ENCODE data around the gene HS3ST3B1.

HS3ST3B1 gene

DNA sequence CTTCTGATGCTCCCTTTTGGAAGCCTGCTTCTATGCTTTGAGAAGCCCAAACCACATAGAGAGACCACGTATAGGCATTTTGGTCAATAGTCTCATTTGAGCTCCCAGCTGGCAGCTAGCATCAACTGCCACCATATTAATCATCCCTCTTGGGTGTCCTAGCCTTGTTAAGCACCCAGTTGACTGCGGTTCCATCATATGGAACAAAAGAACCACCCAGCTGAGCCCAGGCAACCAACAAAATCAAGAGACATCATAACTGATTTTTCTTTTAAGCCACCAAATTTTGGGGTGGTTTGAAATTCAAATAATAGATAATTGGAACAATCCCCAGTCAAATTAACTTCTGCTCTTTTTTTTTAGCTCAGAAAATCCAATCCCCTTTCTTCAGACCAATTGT, 53.9 kb downstream of the HS3ST3B1 start:
- DNase-seq (ENCODE audit: low spot score): no peak

DNA sequence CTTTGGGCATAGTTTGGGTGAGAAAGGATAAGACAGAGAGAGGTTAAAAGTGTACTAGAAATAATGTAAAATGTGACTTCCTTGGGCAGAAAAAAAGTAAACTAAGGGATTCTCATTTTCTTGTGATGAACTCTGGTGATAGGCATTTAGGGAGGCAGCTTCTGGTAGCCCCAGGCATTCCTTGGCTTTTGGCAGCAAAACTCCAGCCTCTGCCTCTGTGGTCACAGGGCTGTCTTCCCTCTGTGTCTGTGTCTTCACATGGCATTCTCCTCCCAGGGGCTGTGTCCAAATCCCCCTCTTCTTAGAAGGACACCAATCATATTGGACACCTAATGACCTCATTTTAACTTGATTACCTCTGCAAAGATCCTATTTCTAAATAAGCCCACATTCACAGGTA, 54.7 kb downstream of the HS3ST3B1 start:
- no peak for DNase-seq (ENCODE audit: low spot score)

DNA sequence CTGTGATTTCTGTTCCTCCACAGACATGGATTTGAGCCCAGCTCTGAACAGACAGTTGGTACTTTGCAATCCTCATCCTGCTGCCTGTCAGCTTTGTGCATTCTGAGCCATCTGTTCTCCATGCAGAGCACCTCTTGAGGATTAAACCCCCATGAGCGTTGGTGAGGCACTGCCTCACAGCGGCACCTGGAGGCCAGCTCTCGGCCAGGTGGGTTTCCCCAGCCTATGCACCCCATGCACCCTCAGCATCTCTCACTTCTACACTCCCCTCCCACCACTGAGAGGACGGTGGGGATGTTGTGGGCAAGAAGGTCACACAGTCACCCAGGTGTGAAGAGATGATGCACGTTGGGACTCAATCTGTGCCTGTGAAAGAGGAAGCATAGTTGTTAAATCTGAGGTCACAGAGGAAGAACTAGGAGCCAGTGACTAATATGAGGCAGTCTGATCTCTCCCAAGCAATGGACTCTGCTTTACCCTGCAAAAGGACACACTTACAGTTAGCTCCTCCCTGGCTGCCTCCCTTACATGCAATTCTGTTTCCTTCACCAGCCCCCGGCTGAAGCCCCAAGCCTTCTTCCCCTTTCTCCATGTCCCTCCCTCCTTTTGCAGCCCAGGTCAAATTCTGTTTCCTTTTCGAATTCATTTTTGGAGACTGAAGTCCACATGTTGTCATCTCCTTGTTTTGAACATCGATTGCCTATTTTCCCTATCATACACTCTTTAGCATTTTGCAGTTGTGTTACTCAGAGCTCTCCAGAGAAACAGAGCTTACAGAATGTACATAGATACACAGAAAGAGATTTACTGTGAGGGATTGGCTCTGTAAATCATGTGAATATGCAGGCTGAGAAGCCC, 58.5 kb downstream of the HS3ST3B1 start:
- no peak for DNase-seq (ENCODE audit: low spot score)

DNA sequence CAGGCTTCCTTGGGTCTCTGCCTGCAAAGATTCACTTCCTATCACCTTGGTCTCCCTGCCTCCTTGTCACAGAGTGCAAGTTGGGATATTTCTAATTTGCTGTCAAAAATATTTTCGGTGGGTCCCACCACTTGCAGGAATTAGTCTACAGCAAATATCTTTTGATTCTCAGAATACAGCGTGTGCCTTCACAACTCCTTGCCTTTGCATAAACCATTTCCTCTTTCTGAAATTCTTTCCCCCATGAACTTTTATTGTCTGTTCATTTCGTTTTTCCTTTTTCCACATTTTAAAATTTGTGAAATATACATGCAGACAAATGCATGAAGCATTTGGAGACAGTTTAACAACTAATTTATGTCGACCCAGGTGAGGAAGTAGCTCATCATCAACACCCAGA, 60.0 kb downstream of the HS3ST3B1 start:
- DNase-seq (ENCODE audit: low spot score): no peak

GRCh38 chr17:14361470-14361869, 60.6 kb downstream of the HS3ST3B1 start:
- no peak for DNase-seq (ENCODE audit: low spot score)

GRCh38 chr17:14361945-14362508, 61.1 kb downstream of the HS3ST3B1 start:
- DNase-seq (ENCODE audit: low spot score): no peak

- DNase-seq (ENCODE audit: low spot score): no peak
These were observed 65.3 kb downstream of the HS3ST3B1 start for GRCh38 chr17:14366199-14366598.

DNA sequence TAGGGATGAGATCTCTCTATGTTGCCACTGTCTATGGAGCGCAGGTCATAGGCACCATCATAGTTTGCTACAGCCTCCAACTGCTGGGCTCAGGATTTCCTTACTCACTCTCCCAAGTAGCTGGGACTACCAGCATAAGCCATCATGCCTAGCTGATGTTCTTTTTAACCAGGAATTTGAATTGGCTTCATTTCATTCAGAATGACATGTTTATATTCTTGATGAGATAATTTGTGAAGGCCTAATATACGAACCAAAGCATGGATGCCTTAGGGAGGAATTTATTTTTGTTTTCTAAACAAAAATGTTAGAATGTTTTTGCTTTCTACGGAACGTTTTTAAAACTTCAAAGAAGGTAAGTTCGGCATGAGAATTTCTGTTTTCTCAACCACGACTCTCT, 71.6 kb downstream of the HS3ST3B1 start:
- no peak for DNase-seq (ENCODE audit: low spot score)

DNA sequence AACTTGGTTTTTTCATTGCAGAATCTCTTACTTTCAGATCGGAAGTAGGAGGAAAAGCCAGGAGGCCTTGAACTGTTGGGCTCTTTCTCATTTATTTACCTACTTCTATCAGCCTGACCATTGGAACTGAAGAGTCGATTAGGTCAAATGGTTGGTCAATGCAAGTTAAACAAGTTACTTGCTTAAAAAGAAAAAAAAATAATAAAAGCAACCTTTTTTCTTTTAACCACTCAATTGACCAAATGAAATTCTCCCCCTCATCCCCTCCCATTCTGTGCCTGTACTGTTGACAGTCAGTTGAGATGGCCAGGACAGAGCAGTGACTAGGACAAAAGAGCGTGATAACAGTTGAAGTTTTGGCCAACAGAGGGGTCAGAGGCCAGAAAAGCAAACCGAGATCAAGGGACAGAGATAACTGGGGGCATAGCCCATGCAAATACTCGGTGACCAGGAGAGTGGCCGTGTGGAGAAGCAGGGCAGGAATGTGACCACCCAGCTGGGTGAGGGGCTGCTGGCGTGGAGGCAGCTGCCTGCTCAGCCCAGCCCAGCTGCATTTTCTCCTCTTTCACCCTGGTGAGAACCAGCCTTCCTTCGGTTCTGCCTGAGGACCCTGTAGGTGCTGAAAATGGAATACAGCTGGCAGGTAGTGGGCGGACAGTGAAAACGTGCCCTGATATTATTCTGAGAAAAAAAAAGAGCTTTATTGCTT, 72.2 kb downstream of the HS3ST3B1 start:
- DNase-seq (ENCODE audit: low spot score): no peak

DNA sequence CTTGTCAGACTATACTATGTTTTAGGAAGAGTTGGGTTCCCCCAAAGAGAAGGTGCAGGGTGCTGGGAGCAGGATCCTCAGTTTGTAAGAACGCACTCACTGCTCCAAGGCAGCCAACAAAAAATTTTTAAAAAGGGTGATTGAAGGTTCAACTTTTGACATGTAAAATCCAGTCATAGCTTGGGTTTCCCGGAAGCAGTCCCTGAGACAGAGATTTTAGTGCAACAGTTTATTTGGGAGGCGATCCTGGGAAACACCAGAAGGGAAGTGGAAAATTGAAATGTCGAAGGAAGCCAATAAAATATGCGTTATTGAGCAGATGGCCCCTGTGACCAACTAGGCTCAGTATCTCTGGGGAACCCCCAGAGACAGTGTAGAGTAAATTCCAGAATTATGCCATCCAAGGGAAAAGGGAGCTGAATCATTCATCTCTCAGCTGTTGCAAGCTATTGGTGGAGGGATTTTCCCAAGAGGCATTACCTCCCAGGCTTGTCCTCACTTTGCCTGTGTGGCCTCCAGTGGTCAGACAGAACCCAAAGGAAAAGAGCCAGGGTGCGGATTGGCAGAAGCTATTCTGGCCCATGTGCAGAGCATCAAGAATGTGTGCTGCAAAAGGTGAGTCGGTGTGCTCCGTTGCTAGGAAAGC, 72.9 kb downstream of the HS3ST3B1 start:
- no peak for DNase-seq (ENCODE audit: low spot score)

- no peak for DNase-seq (ENCODE audit: low spot score)
These were observed 73.4 kb downstream of the HS3ST3B1 start for GRCh38 chr17:14374268-14374667.

- no peak for DNase-seq (ENCODE audit: low spot score)
These were observed 75.8 kb downstream of the HS3ST3B1 start for GRCh38 chr17:14376666-14377065.

GRCh38 chr17:14381606-14382005, 80.7 kb downstream of the HS3ST3B1 start:
- peak; percentile 60 for DNase-seq (ENCODE audit: low spot score)

- no peak for DNase-seq (ENCODE audit: low spot score)
These were observed 86.2 kb downstream of the HS3ST3B1 start for GRCh38 chr17:14387036-14387435.

DNA sequence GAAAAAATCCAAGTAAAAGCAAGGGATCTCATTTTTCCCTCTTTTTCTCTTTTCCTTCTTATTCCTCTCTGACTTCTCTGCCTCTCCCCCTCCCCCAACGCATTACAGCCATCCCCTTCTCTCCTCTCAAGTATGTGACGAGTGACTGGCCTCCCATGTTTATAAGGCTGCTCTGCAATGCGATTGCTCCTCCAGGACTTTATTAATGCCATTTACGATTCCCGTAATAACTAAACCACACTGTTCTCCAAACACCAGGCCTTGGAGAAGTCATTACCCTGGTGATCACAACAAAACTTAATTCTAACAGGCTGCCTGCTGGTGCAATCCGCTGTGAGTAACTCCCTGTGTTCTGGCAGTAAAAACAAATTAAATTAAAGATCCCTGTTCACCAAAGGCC, 88.8 kb downstream of the HS3ST3B1 start:
- no peak for DNase-seq (ENCODE audit: low spot score)

GRCh38 chr17:14393723-14394122, 92.8 kb downstream of the HS3ST3B1 start:
- no peak for DNase-seq (ENCODE audit: low spot score)

DNA sequence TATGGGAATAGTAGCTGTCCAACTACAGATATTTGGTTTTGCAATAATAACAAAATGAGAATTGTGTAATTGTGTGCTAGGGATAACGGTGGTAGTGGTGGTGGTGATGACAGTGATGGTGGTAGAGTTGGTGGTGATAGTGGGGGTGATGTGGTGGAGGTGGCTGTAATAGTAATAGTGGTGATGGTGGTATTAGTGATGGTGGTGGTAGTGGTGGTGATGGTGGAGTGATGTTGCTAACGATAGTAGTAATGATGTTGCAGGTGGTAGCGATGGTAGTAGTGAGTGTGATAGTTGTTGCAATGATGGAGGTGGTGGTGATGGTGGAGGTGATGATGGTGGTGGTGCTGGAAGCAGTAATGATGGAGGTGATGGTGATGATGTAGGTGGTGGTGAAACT, 94.4 kb downstream of the HS3ST3B1 start:
- no peak for DNase-seq (ENCODE audit: low spot score)

DNA sequence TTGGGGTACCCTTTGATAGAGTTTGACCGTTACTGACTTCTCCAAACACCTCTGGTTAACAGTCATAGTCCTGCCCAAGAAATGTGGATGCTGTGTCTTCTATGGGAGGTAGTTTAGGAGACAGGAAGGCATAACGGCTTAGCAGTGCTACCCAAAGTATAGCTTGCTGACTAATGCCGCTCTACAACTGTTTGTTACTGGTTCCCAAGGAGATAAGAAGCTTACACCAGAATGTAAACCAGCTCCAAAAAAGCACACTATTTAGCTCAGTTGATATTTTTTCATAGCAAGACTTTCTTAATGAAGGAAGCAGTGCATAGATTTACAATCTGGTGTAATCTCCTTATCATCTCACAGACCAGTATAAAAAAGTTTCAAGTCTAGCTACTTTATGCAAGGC, 95.7 kb downstream of the HS3ST3B1 start:
- no peak for DNase-seq (ENCODE audit: low spot score)

DNA sequence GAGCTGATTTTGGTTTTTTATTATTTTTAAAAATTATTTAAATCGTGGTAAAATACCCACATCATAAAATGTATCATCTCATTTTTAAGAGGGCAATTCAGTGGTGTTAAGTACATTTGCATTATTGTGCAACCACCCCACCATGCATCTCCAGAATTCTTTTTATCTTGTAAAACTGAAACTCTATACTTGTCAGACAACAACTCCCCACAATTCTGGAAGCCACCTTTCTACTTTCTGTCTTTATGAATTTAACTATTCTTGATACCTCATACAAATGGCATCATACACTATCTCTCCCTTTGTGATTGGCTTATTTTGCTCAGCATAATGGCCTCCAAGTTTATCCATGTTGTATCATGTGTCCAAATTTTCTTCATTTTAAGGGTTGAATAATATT, 97.9 kb downstream of the HS3ST3B1 start:
- no peak for DNase-seq (ENCODE audit: low spot score)
